NCI-H524 treated with DMSO at 0.1 percent for 48 hours (cell line): ENCODE results near the gene RBX1.
"Not testable (repeated sequence)": the region's sequence is repeated elsewhere in the genome, so short reads cannot be mapped to it uniquely, and the experiment has no call there.

Experiments used
- DNase-seq: peaks from one replicate; lab custom pipeline; 2025; lab: John Stamatoyannopoulos, UW

RBX1 gene

DNA sequence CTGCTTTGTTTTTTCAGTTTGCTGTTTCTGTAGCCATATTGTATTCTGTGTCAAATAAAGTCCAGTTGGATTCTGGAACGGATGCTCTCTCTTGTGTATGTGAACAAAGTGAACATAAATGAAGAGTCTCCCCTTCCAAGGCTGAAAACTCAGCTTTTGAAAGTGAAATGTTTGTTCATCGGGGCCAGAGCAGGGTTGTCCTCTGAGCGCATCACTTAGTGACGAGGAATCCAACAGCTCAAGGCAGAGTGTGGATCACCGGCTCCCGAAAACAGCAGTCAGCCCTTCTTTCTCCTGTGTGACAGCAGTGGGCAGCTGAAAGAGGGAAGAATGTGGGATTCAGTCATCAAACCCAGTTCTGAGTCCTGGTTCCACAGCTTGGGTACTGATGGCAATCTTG lies 21.4 kb downstream of the RBX1 start:
- DNase-seq: no peak

DNA sequence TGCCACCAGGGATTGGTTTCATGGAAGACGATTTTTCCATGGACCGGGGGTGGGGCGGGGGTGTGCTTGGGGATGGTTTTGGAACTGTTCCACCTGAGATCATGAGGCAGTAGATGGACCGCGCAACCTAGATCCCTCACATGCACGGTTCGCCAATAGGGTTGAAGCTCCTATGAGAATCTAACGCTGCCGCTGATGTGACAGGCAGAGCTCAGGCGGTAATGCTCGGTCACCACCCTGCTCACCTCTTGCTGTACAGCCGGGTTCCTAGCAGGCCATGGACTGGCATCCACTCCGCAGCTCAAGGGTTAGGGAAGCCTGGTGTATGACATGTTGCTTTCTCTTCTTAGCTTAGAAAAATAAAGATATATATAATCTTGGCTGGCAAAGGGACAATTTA lies 22.0 kb downstream of the RBX1 start:
- no peak for DNase-seq

DNA sequence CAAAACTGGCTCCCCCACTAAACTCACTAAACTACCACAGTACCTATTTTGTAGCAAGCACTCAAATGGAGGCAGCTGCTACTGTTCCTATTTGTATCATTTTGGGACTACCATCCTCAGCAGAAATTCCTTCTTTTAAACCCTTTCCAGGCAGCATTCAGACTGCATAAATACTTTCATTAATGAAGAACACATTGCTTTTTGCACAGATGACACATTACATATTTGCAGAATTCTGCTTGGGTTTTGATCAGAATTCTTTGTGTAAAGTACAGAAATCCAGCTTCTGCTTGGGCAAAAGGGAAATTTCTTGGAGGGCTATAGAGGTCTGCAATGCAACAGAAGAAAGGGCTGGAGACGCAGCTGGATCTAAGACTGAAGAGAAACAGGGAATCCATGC lies 24.2 kb downstream of the RBX1 start:
- no peak for DNase-seq

DNA sequence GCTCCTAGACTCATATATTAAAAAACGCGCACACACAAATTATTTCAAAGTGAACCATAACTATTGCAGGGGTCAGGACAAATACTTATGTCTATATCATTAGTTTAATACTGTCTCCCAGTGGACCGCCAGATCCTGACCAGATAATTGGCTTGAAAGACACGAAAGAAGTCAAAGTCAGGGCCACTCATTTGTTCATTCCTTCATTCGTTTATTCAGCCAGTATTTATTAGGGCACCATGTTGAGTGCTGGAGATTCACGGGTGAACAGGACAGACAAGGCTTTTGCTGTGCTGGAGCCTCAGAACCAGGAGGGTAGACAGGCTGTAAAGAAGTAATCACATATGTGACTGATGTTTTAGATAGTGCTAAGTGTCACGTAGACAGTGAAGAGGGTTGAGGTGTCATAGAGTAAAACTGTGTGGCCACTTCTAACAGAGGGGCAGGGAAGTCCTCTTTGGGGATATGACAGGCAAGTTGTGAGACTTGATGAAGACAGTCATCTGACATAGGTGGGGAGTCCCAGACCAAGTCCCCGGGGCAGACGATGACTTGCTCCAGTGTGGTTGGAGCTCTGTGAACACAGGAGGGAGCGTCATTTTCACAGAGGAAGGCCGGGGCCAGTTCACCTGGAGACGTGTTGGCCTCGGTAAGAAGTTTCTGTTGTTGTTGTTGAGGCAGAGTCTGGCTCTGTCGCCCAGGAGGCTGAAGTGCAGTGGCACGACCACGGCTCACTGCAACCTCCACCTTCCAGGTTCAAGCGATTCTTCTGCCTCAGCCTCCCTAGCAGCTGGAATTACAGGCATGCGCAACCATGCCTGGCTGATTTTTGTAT lies 25.9 kb downstream of the RBX1 start:
- DNase-seq: no peak

DNA sequence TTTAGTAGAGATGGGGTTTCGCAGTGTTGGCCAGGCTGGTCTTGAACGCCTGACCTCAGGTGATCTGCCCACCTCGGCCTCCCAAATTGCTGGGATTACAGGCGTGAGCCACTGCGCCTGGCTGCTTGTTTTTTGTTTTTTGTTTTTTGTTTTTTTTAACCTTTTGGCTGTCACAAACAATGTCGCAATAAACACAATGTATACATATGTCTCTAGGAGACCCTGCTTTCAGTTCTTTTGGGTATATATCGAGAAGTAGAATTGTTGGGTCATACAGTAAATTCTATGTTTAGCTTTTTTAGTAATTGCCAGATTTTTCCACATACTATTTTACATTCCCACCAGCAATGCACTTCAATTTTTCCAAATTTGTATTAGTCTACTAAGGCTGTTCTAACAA lies 28.0 kb downstream of the RBX1 start:
- DNase-seq: no peak

DNA sequence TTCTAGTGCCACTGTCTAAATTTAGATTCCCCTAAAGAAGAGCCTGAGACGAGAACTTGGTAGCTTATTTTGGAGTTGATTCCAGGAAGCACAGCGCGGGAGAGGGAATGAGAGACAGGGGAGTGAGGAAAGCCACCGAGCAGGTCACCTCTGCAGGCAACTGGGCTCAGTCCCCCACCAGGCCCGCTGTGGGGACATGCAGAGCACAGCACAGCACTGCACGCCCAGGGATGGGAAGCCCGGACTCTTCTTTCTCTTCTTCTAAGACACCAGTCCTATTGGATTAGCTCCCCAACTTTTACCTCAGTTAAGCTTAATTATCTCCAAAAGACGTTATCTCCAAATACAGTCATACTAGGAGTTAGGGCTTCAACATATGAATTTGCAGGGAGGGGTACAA lies 28.7 kb downstream of the RBX1 start:
- no peak for DNase-seq

DNA sequence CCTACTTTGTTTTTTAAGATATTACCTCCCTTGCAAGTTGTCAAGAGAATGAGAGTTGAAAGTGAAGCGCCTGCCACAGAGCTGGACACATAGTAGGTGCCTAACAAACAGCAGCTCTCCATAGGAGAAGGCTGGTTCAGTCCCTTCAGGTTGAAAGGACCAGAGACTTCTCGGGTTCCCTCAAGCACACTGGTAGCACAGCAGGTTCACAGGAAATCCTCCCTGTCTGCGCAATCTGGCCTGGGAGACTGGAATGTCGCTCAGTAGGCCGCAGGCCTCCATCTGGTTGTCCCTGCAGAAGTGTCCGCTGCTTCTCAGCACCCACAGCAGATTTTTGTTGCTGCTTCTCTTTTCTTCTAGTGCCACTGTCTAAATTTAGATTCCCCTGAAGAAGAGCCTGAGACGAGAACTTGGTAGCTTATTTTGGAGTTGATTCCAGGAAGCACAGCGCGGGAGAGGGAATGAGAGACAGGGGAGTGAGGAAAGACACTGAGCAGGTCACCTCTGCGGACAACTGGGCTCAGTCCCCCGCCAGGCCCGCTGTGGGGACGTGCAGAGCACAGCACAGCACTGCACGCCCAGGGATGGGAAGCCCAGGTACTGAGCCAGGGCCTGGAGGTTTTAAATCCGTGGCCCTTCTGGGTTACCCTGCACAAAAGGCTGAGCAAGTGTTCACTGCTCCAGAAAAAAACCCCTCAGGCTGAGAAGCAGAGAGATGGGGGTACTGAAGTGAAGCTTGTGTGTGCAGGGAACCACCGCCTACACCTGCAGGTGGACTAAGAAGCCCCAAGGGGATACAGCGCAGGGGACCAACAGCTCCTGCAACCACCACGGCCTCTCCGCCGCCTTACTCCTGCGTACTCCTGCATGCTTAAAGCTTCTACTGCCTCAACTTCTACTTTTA lies 31.6 kb downstream of the RBX1 start:
- no peak for DNase-seq

DNA sequence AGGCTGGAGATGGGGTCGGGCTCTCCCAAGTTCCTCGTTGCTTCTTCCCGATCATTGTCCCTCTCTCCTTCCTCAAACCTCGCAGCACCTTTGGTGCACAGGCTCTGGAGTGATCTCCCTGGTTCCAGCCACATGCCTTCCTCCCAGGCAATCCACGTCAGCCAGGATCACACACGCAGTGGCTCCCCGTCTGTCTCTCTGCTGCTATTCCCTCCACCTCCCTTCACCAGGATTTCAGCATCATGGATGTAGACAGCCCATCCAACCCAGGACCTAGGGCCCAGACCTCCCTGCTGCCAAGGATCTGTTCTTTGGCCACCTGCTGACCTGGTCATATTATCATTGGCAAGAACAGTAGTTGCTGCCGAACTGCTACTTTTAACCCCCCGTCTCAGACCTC lies 40.1 kb downstream of the RBX1 start:
- DNase-seq: no peak

DNA sequence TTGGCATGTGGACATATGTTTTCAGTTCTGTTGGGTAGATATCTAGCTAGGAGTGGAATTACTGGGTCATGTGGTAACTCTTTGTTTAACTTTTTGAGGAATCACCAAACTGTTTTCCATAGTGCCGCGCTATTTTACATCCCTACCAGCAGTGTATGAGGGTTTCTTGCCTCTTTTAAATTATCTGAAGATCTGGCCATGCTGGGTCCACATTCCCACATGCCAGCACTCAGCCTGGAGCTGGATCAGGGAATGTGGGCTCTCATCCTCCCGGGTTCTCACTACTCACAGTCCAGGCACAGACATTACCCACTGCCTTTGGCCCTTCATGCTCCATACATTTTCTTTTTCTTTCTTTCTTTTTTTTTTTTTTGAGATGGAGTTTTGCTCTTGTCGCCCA lies 44.6 kb downstream of the RBX1 start:
- no peak for DNase-seq

DNA sequence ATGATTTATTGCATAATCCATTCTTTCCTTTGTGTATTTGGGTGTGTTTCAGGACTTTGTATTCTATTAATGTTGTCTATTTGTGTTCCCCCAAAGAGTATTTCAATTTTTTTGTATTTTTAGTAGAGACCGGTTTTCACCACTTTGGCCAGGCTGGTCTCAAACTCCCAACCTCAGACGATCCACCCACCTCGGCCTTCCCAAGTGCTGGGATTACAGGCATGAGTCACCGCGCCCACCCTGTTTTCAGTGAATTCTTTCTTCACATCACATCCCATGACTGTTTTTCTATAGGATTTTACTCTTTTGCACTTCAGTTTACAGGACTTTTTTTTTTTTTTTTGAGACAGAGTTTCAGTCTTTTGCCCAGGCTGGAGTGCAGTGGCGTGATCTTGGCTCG lies 46.3 kb downstream of the RBX1 start:
- no peak for DNase-seq

DNA sequence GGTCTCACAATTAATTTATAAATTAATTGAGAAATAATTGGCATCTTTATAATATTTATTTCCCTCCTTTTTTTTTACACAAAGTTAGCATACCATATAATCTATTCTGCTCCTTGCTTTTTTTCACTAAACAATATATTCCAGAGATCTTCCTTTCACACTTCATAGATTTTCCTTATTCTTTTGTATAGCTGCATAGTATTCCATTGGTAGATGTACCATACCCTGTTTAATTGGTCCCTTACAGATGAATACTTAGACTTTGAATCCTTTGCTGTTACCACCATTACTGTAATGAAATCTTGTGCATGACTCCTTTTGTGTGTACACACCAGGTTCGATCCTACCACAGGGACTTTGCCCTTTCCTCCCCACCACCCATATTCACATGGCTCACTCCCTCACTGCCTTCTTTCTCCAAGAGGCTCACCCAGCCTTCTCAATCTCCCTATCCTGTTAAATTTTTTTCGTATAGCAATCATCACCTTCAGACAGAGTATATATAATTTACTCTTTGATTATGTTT lies 48.9 kb downstream of the RBX1 start:
- DNase-seq: no peak

DNA sequence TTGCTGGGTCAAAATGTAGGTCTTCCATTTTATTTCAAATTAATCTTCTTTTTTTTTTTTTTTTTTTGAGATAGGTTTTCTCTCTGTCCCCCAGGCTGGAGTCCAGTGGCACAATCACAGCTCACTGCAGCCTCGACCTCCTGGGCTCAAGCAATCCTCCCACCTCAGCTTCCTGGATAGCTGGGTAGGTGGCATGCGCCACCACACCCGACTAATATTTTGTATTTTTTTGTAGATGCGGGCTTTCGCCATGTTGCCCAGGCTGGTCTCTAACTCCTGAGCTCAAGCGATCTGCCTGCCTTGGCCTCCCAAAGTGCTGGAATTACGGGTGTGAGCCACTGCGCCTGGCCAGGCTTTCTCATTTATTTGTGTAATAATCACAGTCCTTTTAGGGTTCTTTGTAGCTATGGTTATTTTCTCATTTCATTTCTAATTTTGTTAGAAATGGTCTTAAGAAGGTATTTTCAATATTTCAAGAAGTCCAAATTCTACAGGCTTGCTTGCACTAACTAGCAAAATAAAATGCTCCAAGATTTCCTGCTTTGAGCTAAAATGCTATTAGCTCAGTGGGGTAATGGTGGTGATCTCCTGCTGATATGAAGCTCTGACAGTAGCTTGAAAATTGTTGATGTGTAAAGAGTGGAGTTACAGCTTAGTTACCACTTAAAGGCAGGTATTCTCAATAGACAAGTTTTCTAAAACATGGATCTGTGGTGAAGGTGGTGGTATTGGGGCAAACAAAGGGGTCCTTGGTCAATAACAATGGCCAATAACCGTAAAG lies 50.0 kb downstream of the RBX1 start:
- DNase-seq: no peak

DNA sequence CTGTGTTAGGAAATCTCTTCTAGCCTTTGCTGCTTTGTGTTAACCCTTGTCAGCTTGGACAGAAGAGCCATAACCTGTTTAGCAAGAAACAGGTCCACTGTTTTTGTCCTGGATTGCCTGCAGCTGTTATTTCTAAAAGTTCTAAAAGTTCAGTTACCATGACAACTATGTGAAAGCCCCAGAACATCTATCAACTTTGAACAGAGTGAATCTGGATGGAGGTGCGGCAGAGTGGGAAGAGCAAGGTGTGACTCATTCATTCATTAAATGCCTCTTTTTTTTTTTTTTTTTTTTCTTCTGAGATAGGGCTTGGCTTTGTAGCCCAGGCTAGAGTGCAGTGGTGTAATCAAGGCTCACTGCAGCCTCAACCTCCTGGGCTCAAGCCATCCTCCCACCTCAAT lies 50.5 kb downstream of the RBX1 start:
- no peak for DNase-seq

DNA sequence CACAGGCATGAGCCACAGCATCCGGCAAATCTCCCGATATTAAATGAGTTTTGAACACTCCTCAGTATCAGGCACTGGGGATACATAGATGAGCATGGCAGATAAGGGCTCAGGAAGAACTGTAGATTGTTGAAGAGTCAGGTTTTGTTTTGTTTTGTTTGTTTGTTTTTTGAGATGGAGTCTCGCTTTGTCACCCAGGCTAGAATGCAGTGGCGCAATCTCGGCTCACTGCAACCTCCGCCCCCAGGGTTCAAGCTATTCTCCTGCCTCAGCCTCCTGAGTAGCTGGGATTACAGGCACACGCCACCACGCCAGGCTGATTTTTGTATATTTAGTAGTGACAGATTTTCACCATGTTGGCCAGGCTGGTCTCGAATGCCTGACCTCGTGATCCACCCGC lies 51.2 kb downstream of the RBX1 start:
- not testable (repeated sequence) for DNase-seq

DNA sequence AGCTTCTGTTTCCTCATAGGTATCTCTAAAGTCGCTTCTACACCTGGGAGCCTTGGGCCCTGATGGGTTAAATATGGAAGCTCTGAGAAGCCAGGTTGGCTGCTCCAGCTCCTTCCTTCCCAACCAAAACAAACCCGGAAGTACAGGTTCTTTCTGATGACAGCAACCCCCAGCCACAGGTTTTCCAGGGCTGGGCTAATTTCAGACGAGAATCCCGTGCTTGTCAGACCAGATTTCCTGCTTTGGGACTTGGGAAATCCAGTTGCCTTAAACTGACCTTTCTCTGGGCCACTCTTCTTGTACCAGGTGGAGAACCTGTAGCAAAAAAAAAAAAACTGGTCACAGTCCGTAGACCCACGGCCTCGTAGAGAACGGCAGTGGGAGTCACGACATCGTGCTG lies 51.9 kb downstream of the RBX1 start:
- DNase-seq: no peak

DNA sequence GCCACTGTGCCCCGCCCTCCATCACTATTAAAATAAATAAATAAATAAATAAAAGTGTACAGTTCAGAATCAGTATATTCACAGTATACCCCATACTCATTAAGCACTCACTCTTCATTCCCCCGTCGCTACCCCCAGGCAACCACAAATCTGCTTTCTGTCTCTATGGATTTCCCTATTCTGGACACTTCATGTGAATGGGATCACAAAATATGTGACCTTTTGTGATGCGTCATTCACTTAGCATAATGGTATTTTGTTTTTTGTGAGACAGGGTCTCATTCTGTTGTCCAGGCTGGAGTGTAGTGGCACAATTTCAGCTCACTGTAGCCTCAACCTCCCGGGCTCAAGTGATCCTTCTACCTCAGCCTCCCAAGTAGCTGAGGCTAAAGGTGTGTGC lies 52.8 kb downstream of the RBX1 start:
- no peak for DNase-seq

DNA sequence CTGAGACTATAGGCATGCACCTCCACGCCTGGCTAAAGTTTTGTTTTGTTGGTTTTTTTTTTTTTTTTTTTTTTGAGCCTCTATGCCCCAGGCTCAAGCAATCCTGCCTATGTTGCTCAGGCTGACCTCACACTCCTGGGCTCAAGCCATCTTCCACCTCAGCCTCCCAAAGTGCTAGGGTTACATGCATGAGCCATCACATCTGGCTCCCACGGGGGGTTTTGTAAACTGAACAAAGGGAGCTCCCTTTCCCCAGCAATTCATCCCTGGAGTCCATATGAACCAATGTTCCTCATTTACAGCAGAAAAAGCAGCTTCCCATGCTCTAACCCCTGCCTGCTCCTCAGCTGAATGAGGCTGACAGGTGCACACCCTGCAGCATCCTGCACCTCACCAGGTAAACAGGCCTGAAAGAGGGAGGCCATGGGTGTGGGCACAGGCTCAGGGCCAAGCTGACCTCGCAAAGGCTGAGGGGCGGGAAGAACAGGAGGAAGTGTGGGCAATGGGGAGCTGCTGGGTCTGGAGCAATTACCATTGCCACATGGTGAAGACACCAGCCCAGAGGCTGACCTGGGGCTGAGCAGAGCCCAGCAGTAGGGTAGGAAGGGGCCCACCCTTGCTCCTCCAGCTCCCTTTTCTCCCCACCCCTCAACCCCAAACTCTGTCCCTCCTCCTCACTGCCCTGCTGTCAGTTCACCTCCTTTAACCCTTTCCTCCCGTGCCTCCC lies 58.2 kb downstream of the RBX1 start:
- DNase-seq: no peak

DNA sequence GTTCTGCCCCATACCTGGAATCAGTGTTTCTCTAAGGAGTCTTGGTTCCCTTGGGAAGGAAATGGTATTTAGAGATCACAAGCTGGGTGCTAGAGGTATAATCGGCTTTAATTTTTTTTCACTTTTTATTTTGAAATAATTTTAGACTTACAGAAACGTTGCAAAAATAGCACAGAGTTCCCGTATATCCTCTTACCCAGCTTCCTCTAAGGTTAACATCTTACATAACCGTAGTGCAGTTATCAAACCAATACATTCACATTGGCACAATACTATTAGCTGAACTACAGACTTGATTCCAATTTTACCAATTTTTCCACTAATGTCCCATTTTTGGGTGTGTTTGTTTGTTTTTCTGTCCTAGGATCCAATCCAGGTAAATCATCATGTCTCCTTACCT lies 63.8 kb downstream of the RBX1 start:
- no peak for DNase-seq

DNA sequence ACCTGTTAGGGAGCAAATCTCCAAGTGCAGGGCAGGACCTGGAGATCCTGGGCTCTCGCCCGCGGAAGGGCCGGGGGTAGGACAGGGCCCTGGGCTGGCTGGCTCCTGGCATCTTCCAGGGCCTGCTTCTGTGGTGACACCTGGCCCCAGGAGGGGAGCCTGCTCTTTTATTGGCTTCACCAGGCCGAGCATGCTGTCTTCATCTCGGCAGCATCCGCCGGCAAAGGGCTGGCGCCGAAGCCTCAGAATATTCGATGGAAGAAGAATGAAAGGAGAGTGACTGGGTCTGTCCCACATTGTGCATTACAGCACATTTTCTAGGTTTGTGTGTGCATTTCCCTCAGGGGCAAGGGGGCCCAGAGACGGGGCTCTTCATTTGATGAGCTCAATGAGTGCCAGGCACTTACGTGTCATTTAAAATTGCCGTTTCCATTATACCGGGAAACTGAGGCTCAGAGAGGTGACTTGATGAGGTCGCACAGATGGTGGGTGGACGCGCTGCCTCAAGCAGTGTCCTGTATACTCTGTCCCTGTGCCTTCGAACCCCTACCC lies 70.0 kb downstream of the RBX1 start:
- no peak for DNase-seq

DNA sequence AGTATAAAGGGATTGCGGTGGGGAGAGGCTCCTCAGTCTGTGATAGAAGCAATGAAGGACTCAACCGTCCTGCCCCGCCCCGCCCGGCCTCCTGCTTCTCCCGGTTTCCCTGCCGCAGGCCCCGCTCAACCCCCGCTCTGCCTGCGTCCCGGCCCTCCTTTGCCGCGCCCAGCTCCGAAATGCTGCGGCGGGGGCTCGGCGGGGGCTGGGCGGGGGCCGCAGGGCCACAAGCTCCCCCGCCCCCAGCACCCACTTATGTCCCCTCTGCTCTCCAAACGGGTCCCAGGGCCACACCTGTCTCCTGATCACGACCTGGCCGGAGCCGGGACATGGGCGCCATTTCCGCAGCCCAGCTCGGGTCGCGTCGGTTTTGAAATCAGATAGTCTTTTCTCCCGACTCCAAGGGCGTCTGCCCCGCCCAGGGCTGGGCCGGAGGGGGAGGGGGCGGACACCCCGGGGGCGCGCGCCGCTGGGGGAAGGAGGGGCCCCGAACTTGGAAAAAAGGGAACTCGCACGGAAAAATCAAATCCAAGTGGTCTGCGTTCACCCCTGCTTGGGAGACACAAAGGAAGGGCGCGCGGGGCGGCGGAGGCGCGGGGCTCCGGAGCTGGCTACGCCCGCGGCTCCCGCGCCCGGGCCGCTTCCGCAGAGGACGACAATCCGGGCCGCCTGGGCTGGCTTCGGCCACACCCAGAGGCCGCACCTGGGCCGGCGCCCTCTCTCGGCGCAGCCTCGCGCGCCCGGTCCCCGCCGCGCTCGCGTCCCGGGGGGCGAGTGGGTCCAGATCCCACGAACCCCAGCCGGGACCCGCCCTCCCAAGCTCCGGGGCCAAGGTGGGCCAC lies 70.7 kb downstream of the RBX1 start:
- no peak for DNase-seq
